H1 (cell line): ENCODE data around the gene CPLANE2. TPM values are rescaled to one million over a fixed set of nuclear protein-coding genes. Genes with fewer than 3 reads are reported as not detected.

ENCODE experiments used
- E2F6 ChIP-seq: IDR thresholded peaks from 2 replicates; pipeline ENCODE4 v1.6.1; 2012; ENCODE audit warnings: inconsistent platforms
- KDM4A ChIP-seq: IDR thresholded peaks from one replicate; pipeline ENCODE4 v1.7.1; 2012; ENCODE audit warnings: low read depth, mild to moderate bottlenecking, moderate library complexity, low read length, inconsistent platforms; ENCODE audit not compliant: severe bottlenecking
- SP1 ChIP-seq: IDR thresholded peaks from 2 replicates; pipeline ENCODE4 v1.6.1; 2011; ENCODE audit warnings: low read depth, low read length
- polyA plus RNA-seq, 7 experiments: library from polyadenylated mRNA; depleted of rRNA in 3 of 7; stranded (reverse) in 5 of 7; unstranded in 2 of 7; fragments of >200 nt in 5 of 7; fragments of 200-250 nt in 2 of 7; gene quantifications; 1 replicate in 5 of 7; 2 replicates in 1 of 7; 4 replicates in 1 of 7; pipeline versions ENCODE4 v1.2.1 to v1.2.3, GENCODE V29; 2011 to 2013; ENCODE audit warnings: missing spikeins in 2 of 7, mixed read lengths in 2 of 7
- total RNA-seq: library from RNA; stranded (reverse); fragmentation: NEBNext Ultra II Directional; extraction: Animal tissue kit (Norgen Biotek cat#: 25700); gene quantifications from 2 replicates; pipeline ENCODE4 v1.2.1, GENCODE V29; 2021

CPLANE2 gene
- total and polyA plus RNA-seq, 2 of the 8 experiments (the other 6 are each of a cell fraction or from before 2014, with no cell fraction given): 2.3 to 2.5 TPM

GRCh38 chr1:16198444-16199156, 38.4 kb downstream of the CPLANE2 start (continued):
- TF ChIP-seq E2F6 (no peak), KDM4A (no peak), SP1 (no peak)
